Progenitor cell of endocrine pancreas (in vitro differentiated cells): ENCODE measurements around the gene PSAT1. TPM values are rescaled to one million over a fixed set of nuclear protein-coding genes. Genes with fewer than 3 reads are reported as not detected.

Experiments
- DNase-seq: peaks from one replicate; pipeline ENCODE4 v3.0.0; 2021; ENCODE audit warnings: low spot score; ENCODE audit not compliant: unreplicated experiment
- H3K27ac Mint-ChIP-seq: 2 replicates; pipeline ENCODE4 v1.8.0; 2021; ENCODE audit warnings: mild to moderate bottlenecking, moderate library complexity, mixed read lengths
- H3K27me3 Mint-ChIP-seq: 2 replicates; pipeline ENCODE4 v1.8.0; 2021; ENCODE audit warnings: mixed read lengths
- H3K36me3 Mint-ChIP-seq: 2 replicates; pipeline ENCODE4 v1.8.0; 2022; ENCODE audit warnings: mixed read lengths; ENCODE audit not compliant: insufficient read depth
- H3K4me1 Mint-ChIP-seq: 2 replicates; pipeline ENCODE4 v1.8.0; 2021; ENCODE audit warnings: low read depth, mixed read lengths
- H3K4me3 Mint-ChIP-seq: 2 replicates; pipeline ENCODE4 v1.8.0; 2021; ENCODE audit warnings: low read depth, mild to moderate bottlenecking, moderate library complexity, mixed read lengths
- H3K9me3 Mint-ChIP-seq: 2 replicates; pipeline ENCODE4 v1.8.0; 2021; ENCODE audit warnings: low read depth, mixed read lengths
- CTCF ChIP-seq: fragments of 200-600 bp; sonication (generic); IDR thresholded peaks from one replicate; pipeline ENCODE4 v1.5.0; 2021; ENCODE audit warnings: antibody characterized with exemption, mild to moderate bottlenecking; ENCODE audit not compliant: unreplicated experiment
- total RNA-seq: library from RNA; stranded (reverse); gene quantifications from 2 replicates; pipeline ENCODE4 v1.2.1, GENCODE V29; 2021

The PSAT1 gene
- total RNA-seq, 1 donor from 2014 or later = 67.4 TPM

- Mint-ChIP-seq H3K27ac (no peak overlapping the region), H3K27me3 (no peaks in the 10 kb centered on the region), H3K36me3 (peaks cover 25% of the 10 kb centered on the region), H3K4me3 (no peak overlapping the region), H3K4me1 (no peaks in the 10 kb centered on the region), H3K9me3 (no peaks in the 10 kb centered on the region)
- peak; percentile 81 for TF ChIP-seq CTCF
- no peak for DNase-seq
These were observed 35.4 kb upstream of the PSAT1 start for GRCh38 chr9:78261403-78262001.

- no peak for TF ChIP-seq CTCF
These were observed 34.3 kb upstream of the PSAT1 start for GRCh38 chr9:78262655-78263054.

GRCh38 chr9:78267889-78268288 lies 29.0 kb upstream of the PSAT1 start:
- no peak for TF ChIP-seq CTCF
- Mint-ChIP-seq H3K27ac (no peak overlapping the region), H3K9me3 (no peaks in the 10 kb centered on the region), H3K27me3 (no peaks in the 10 kb centered on the region), H3K4me1 (no peaks in the 10 kb centered on the region), H3K36me3 (peaks cover 38% of the 10 kb centered on the region), H3K4me3 (no peak overlapping the region)
- no peak for DNase-seq

More at GRCh38 chr9:78262655-78263054, 34.3 kb upstream of the PSAT1 start:
- no peaks in the 10 kb centered on the region for H3K9me3 Mint-ChIP-seq
- no peak overlapping the region for H3K27ac Mint-ChIP-seq
- H3K36me3 Mint-ChIP-seq = peaks cover 25% of the 10 kb centered on the region
- no peaks in the 10 kb centered on the region for H3K4me1 Mint-ChIP-seq
- DNase-seq = no peak
- H3K27me3 Mint-ChIP-seq = no peaks in the 10 kb centered on the region
- H3K4me3 Mint-ChIP-seq = no peak overlapping the region

- no peak overlapping the region for H3K4me3 Mint-ChIP-seq
- H3K36me3 Mint-ChIP-seq = peaks cover 41% of the 10 kb centered on the region
- no peak for DNase-seq
- no peaks in the 10 kb centered on the region for H3K9me3 Mint-ChIP-seq
- no peaks in the 10 kb centered on the region for H3K4me1 Mint-ChIP-seq
- H3K27me3 Mint-ChIP-seq = no peaks in the 10 kb centered on the region
- no peak for TF ChIP-seq CTCF
- no peak overlapping the region for H3K27ac Mint-ChIP-seq
These were observed 27.1 kb upstream of the PSAT1 start for GRCh38 chr9:78269784-78270183.

GRCh38 chr9:78272307-78272706 lies 24.6 kb upstream of the PSAT1 start:
- Mint-ChIP-seq H3K27ac (no peak overlapping the region), H3K4me3 (no peak overlapping the region), H3K4me1 (no peaks in the 10 kb centered on the region), H3K36me3 (peaks cover 29% of the 10 kb centered on the region), H3K27me3 (no peaks in the 10 kb centered on the region), H3K9me3 (no peaks in the 10 kb centered on the region)
- DNase-seq = no peak
- no peak for TF ChIP-seq CTCF
